NCI-H2029 treated with DMSO at 0.1 percent for 48 hours (cell line): ENCODE results near the gene ZNF232.
"Not testable (repeated sequence)": the region's sequence is repeated elsewhere in the genome, so short reads cannot be mapped to it uniquely, and the experiment has no call there.

Experiments
- DNase-seq: peaks from one replicate; lab custom pipeline; 2025; lab: John Stamatoyannopoulos, UW

The ZNF232 gene

GRCh38 chr17:5111402-5112204, at the start of gene ZNF232:
TSS of gene ZNF232 (minus strand) at chr17:5111878. CDS start at chr17:5111822, 56 bp downstream.
- peak; percentile 48 for DNase-seq

DNA sequence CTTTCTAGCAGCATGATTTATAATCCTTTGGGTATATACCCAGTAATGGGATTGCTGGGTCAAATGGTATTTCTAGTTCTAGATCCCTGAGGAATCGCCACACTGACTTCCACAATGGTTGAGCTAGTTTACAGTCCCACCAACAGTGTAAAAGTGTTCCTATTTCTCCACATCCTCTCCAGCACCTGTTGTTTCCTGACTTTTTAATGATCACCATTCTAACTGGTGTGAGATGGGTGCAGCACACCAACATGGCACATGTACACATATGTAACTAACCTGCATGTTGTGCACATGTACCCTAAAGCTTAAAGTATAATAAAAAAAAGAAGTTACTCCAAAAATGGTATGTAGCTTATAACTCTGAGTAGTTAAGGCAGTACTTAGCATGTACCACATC, 49.0 kb upstream of the ZNF232 start:
- not testable (repeated sequence) for DNase-seq

DNA sequence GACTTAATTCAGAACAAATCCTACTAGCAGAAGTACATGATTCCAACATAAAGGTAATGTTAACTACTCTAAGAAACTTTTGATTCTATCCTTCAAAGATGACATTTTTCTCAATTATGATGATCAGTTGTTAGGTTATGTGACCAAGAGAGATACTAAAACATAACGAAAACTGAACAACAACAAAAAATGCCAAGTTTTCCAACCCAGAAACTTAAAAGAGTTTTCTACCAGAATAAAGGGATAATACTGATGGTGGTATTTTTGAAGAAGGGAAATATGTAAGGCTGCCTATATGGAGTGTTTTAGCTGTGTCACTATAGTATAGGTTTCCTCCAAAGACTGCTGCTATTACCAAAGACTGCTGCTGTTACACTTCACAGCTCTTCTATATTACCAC, 34.4 kb upstream of the ZNF232 start:
- not testable (repeated sequence) for DNase-seq

DNA sequence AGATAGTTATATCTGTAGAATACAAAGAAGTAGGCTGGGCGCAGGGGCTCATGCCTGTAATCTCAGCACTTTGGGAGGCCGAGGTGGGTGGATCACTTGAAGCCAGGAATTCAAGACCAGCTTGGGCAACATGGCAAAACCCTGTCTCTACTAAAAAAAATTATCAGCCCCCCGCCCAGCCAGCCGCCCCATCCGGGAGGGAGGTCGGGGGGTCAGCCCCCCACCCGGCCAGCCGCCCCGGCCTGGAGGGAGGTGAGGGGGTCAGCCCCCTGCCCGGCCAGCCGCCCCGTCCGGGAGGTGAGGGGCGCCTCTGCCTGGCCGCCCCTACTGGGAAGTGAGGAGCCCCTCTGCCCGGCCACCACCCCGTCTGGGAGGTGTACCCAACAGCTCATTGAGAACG, 31.2 kb upstream of the ZNF232 start:
- not testable (repeated sequence) for DNase-seq

DNA sequence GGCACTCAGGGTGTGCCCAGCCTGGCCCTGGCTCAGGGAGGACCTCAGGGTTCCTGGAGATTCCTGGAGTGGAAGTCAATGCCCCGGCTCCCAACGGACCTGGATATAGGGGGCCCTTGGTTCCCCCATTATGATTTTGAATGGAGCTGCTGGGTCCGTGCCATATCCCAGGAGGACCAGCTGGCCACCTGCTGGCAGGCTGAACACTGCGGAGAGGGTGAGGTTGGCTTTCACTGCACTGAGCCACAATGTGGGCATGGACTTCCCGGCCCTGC, 27.7 kb upstream of the ZNF232 start:
- DNase-seq: no peak

- no peak for DNase-seq
Measured at GRCh38 chr17:5138616-5139457, 27.2 kb upstream of the ZNF232 start.

DNA sequence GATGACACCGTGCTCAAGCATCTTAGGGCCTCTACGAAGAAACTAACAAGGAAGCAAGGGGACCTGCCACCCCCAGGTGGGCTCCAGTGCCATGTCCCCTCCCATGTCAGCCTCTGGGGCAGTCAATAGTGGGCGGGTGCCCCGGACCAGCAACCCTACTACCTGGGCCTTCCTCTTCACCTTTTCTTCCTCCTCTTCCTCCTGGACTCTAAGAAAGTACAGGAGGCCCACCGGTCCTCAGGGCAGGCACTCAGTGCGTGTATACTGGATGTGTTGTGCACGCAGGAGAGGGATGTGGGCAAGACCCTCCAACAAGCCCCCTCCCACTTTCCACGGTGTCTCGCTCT, 26.5 kb upstream of the ZNF232 start:
- not testable (repeated sequence) for DNase-seq

- DNase-seq: not testable (repeated sequence)
Measured at GRCh38 chr17:5137511-5138197, 26.0 kb upstream of the ZNF232 start.

- DNase-seq: not testable (repeated sequence)
Measured at GRCh38 chr17:5136580-5137412, 25.1 kb upstream of the ZNF232 start.

DNA sequence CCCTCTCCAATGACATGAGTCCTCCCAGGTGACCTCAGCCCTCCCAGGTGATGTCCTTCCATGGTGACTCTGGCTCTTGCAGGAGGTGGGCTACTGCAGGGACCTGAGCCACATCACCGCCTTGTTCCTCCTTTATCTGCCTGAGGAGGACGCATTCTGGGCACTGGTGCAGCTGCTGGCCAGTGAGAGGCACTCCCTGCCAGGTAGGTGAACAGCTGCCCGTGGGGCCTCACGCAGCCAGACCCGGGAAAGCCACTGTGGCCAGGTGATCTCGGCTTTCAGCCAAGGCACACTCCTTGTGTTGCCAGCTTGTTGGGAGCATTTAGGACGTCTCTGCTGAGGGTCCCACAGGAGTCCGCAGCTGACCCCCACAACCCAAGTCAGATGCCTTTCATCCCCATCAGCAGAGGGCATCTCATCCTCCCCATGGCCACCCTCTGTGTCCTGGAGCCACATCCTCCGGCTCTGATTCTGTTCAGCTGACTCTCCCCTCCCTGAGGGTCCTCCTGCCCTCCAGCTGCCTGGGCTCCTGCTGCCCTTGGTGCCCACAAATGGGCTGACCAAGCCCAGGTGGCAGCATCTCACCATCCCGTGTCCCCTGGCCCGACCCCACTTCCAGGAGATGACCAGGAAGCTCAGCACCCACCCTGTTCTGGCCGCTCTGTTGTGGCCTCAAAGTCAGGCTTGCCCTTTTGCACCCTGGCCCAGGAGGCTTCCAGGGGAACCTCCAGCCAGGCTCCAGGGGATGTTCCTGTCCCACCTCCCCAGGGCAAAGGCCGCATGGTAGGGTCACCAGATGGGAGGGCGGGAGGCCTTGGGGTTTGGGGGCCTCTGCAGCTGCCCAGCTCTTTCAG, 24.3 kb upstream of the ZNF232 start:
- no peak for DNase-seq

GRCh38 chr17:5135131-5135712, 23.5 kb upstream of the ZNF232 start:
- DNase-seq: not testable (repeated sequence)

- not testable (repeated sequence) for DNase-seq
Measured at GRCh38 chr17:5134571-5134970, 22.9 kb upstream of the ZNF232 start.

DNA sequence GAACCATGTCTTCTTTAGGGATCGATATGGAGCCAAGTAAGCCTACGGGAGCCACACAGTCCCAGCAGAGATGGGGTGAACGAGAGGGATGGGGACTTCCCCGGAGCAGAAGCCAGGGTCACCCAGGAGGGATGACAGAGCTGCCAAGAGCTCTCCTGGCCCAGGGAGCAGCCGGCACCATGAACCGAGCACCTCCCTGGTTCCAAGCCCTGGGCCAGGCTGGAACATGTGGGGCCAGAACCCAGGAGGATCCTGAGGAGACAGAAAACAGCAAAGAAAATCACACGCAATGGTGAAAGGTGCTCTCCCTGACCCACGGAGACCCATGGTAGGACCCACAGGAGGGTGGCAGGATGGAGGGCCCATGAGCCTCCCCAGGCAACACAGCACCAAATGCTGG, 22.3 kb upstream of the ZNF232 start:
- DNase-seq: not testable (repeated sequence)

DNA sequence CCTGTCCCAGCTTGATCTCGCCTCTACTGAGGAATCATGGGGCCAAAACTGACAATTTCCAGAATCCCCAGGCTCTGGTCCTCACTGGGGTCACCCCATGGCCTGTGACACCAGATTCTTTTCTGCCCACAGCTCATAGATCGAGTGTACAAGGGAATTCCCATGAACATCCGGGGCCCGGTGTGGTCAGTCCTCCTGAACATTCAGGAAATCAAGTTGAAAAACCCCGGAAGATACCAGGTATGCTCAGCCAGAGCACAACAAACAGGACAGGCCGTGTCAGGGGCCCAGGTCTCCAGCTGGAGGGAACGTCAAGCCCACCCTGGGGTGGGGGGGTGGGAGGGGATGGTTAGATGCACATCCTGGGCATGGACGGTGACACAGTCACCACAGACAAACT, 21.6 kb upstream of the ZNF232 start:
- no peak for DNase-seq

- not testable (repeated sequence) for DNase-seq
Measured at GRCh38 chr17:5132503-5133225, 21.0 kb upstream of the ZNF232 start.

DNA sequence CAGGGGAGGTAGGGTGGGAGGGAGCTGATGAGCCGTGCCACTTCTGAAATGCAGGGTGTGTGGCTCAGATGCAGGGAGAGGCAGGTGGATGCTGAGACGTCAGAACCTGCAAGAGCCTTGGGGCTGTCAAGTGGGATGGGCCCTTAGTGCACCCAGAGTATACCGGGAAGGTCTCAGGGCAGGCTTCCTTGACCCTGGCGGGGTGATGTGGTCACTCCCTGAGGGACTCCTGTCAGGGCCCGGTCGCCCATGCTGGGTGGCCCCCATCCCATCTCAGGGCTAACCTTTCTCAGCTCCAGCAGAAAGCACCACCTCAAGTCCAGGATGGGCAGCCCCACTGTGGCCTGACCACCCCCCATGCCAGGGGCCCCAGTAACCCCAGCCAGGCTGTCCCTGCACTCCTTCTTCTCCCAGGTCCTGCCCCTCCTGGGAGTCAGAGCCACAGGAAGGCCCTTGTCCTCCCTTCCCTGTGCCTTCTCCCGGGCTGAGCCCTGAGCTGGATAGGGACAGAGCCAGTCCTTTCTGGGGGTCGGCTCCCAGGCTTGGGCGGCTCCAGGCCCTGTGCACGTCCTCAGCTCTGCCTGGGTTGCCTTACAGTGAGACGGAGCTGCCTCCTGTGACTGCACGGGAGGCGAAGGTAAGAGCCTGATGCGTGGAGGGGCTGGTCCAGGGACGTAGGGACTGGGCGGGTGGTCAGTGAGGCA, 20.3 kb upstream of the ZNF232 start:
- not testable (repeated sequence) for DNase-seq

DNA sequence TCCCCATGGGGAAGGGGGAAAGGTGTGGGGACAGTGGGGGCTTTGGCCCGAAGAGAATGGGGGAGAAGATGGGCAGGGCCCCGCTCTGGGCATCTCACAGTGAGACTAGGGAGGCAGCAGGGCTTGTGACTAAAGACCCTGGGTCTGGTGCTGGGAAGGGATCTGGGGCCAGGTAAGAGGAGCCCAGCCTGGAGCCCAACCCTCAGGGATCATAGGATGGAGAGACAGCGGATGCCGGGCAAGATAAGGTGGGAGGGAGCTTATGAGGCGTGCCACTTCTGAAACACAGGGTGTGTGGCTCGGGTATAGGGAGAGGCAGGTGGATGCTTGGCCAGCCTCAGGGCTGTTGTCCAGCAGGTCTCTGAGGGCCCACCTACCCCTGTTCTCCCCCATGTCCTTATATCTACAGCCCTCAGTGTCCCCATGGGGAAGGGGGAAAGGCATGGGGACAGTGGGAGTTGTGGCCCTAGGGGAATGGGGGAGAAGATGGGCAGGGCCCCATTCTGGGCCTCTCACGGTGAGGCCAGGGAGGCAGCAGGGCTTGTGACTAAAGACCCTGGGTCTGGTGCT, 19.6 kb upstream of the ZNF232 start:
- no peak for DNase-seq

DNA sequence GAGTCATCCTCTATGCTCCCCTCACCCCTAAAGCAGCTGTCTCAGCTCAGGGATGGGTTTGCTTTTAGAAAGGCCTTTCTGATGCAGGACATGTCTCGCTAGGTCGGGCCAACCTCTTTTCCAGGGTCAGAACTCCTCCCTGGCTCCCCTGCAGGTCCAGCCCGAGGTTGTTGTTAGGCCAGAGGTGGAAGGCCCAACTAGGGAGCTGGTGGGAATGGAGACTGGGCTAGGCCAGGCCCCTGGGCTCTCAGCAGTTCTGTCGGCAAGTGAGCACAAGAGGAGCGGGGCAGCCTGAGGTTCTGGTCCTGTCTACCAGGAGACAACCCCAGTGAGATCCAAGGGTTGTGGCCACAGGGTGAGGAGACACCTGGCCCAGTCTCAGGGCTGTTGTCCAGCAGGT, 19.0 kb upstream of the ZNF232 start:
- DNase-seq: not testable (repeated sequence)

GRCh38 chr17:5130261-5130660, 18.6 kb upstream of the ZNF232 start:
- DNase-seq: not testable (repeated sequence)
